CD4-positive, CD25-positive, alpha-beta regulatory T cell (primary cell): ENCODE measurements around the gene FGD5. TPM values are rescaled to one million over a fixed set of nuclear protein-coding genes. Genes with fewer than 3 reads are reported as not detected.

Experiments
- ATAC-seq, 2 donors: fragments of 150-1000 bp; cut with Tn5 transposase; one replicate each; pipeline ENCODE4 v1.10.0; 2021; ENCODE audit warnings: low read depth in 2 of 2, moderate number of reproducible peaks in 2 of 2, moderate library complexity in 1 of 2
- DNase-seq, 3 donors: peaks; one replicate each; pipeline versions ENCODE4 v3.0.0 to v3.0.0-alpha.2; 2012 to 2022; ENCODE audit warnings: mixed read lengths in 1 of 3
- H3K27ac ChIP-seq: one replicate; pipeline ENCODE4 v1.7.0; 2013; ENCODE audit warnings: mild to moderate bottlenecking, low read length; ENCODE audit not compliant: insufficient read depth, poor library complexity, severe bottlenecking
- H3K27me3 ChIP-seq: one replicate; pipeline ENCODE4 v1.7.0; 2013; ENCODE audit warnings: low read length; ENCODE audit not compliant: control insufficient read depth, insufficient read depth
- H3K36me3 ChIP-seq: one replicate; pipeline ENCODE4 v1.7.0; 2013; ENCODE audit warnings: mild to moderate bottlenecking, low read length, moderate library complexity; ENCODE audit not compliant: control insufficient read depth, insufficient read depth
- H3K4me1 ChIP-seq: 2 replicates; pipeline ENCODE4 v1.7.0; 2013; ENCODE audit warnings: mild to moderate bottlenecking, low read length; ENCODE audit not compliant: insufficient read depth, control insufficient read depth, poor library complexity, severe bottlenecking
- H3K4me3 ChIP-seq: one replicate; pipeline ENCODE4 v1.7.0; 2013; ENCODE audit warnings: low read depth, mild to moderate bottlenecking, low read length, moderate library complexity
- H3K9me3 ChIP-seq, 2 experiments: 1 replicate in 1 of 2; 2 replicates in 1 of 2; pipeline ENCODE4 v1.7.0; 2013; ENCODE audit warnings: low read length in 2 of 2, mild to moderate bottlenecking in 1 of 2, moderate library complexity in 1 of 2; ENCODE audit not compliant: control insufficient read depth in 2 of 2
- H3K27ac Mint-ChIP-seq, 3 donors: one replicate each; pipeline ENCODE4 v1.8.0; 2020 to 2022; ENCODE audit warnings: mild to moderate bottlenecking in 3 of 3, mixed read lengths in 3 of 3, moderate library complexity in 2 of 3
- H3K27me3 Mint-ChIP-seq: one replicate; pipeline ENCODE4 v1.8.0; 2022; ENCODE audit warnings: mild to moderate bottlenecking, mixed read lengths
- H3K36me3 Mint-ChIP-seq: one replicate; pipeline ENCODE4 v1.8.0; 2020; ENCODE audit warnings: mixed read lengths
- H3K4me1 Mint-ChIP-seq, 4 donors: one replicate each; pipeline ENCODE4 v1.8.0; 2020 to 2022; ENCODE audit warnings: mixed read lengths in 4 of 4, mild to moderate bottlenecking in 1 of 4
- H3K4me3 Mint-ChIP-seq, 4 donors: one replicate each; pipeline ENCODE4 v1.8.0; 2020 to 2022; ENCODE audit warnings: mild to moderate bottlenecking in 4 of 4, mixed read lengths in 4 of 4, moderate library complexity in 3 of 4
- H3K9me3 Mint-ChIP-seq, 7 donors: one replicate each; pipeline ENCODE4 v1.8.0; 2020 to 2022; ENCODE audit warnings: mixed read lengths in 7 of 7, mild to moderate bottlenecking in 3 of 7, moderate library complexity in 2 of 7
- polyA plus RNA-seq, 4 donors: library from polyadenylated mRNA; unstranded; fragments of 300-500 nt; fragmentation: Illumina TruSeq; gene quantifications; one replicate each; pipeline ENCODE4 v1.2.3, GENCODE V29; 2021
- total RNA-seq: library from RNA; stranded (reverse); gene quantifications from one replicate; pipeline ENCODE4 v1.2.3, GENCODE V29; 2022

The FGD5 gene
- total and polyA plus RNA-seq, 5 donors from 2014 or later, result 0.13 to 0.79 TPM; not detected in 3

DNA sequence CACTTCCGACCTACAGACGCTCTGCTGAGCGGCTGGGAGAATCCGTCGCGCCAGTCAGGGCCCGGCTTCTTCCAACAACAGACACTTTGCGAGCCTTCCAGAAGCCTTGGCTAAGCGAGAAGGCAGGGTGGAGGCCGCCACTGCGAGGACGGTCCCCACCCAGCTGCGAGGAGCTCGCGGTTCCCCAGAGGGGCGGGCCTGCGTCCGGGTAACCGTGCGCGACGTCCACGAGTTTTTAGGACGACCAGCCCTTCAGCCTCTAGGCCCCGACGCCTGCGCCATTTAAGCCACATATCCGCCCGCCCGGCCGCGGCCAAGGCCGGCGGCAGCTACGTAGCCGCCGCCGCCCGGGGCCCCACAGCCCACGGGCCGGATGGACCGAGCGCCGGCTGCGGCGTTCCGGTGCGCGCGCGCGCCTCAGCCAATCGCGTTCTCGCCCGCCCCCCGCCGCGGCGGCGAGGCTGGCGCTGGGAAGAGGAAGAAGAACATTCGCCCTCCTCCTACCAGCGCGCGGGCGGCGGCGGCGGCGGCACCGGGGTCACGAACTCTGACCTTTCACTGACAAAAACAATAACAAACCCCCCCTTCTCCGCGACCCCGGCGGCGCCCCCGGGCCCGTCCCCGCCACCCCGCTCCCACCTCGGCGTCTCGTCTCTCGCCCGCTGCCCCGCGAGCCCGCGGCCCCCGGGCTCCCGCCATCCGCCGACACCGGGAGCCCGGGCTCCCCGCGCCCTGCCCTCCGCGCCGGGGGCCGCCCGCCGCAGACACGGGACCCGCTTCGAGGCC is 128.5 kb downstream of the FGD5 start, which contains the start of gene NR2C2:
Gene NR2C2 (plus strand): TSS at position 484 of the 786 bp plus-strand sequence. CDS start 56,332 bp downstream, outside the sequence.
- peaks cover 14% of the 10 kb centered on the region for H3K36me3 Mint-ChIP-seq
- peaks cover 26 to 67% (median 45%) of the 10 kb centered on the region in 4 donors for H3K4me1 Mint-ChIP-seq
- peak within 1 kb of the TSS; percentile 100 for H3K27ac Mint-ChIP-seq

DNA sequence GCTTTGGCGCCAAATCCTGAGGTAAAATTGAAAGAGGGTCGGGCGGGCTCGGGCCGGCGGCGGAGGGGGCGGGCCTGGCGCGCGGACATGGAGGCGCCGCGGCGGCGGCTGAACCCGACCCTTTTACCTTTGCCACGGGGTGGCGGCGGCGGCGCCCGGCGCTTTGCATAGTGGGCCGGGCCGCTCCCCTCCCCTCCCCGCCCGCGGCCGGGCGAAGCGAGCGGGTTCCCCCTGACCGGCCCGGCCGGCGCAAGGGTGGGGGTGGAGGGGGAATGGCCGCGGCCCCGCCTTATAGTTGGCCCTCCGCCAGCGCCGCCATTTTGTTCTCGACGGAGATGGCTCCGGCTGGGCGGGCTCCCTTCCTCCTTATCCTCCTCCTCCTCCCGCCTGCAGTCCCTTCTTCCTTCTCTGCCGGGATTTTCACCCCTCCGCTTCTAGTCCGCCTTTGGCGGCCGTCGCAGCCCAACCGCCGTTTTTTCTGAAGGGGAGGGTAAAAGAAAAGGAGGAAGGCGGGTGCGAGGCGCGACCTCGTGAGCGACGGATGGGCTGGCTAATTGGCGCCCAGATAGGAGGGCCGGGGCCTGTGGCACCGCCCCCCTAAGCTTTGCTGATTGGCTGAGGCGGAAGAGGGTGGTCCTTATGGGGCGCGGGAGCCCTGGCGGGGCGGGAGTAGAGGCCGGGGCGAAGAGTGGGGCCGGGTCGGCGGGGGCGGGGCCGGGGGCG is 129.3 kb downstream of the FGD5 start:
- Histone ChIP-seq H3K27ac (peak overlapping the region; percentile 97), H3K36me3 (peaks cover 21% of the 10 kb centered on the region), H3K9me3 (no peaks in the 10 kb centered on the region), H3K4me3 (peak overlapping the region; percentile 66), H3K4me1 (peaks cover 34% of the 10 kb centered on the region), H3K27me3 (no peaks in the 10 kb centered on the region)
- H3K9me3 Mint-ChIP-seq, result no peaks in the 10 kb centered on the region
- peaks cover 19% of the 10 kb centered on the region for H3K36me3 Mint-ChIP-seq
- H3K4me1 Mint-ChIP-seq, result peaks cover 31 to 72% (median 47%) of the 10 kb centered on the region in 4 donors
- peak; percentile 91 to 93 for ATAC-seq
- peak overlapping the region; percentile 91 to 100 (median 99) for H3K4me3 Mint-ChIP-seq
- peak; percentile 95 to 97 (median 96) for DNase-seq
- peaks cover 4% of the 10 kb centered on the region for H3K27me3 Mint-ChIP-seq
- peak overlapping the region; percentile 100 for H3K27ac Mint-ChIP-seq

More for the DNA sequence above, 128.5 kb downstream of the FGD5 start, which contains the start of gene NR2C2:
- H3K36me3 ChIP-seq, result peaks cover 24% of the 10 kb centered on the region
- peak; percentile 68 for ATAC-seq
- no peaks in the 10 kb centered on the region for H3K9me3 ChIP-seq
- no peaks in the 10 kb centered on the region for H3K9me3 Mint-ChIP-seq
- H3K4me3 Mint-ChIP-seq, result peak within 1 kb of the TSS; percentile 91 to 100 (median 99)
- peak within 1 kb of the TSS; percentile 97 for H3K27ac ChIP-seq
- peaks cover 4% of the 10 kb centered on the region for H3K27me3 Mint-ChIP-seq
- peak within 1 kb of the TSS; percentile 89 for H3K4me3 ChIP-seq
- H3K4me1 ChIP-seq, result peaks cover 31% of the 10 kb centered on the region
- peak; percentile 85 to 91 (median 90) for DNase-seq
- H3K27me3 ChIP-seq, result no peaks in the 10 kb centered on the region

- H3K9me3 Mint-ChIP-seq, result no peaks in the 10 kb centered on the region
These were observed 129.9 kb downstream of the FGD5 start for GRCh38 chr3:14948609-14949038.

DNA sequence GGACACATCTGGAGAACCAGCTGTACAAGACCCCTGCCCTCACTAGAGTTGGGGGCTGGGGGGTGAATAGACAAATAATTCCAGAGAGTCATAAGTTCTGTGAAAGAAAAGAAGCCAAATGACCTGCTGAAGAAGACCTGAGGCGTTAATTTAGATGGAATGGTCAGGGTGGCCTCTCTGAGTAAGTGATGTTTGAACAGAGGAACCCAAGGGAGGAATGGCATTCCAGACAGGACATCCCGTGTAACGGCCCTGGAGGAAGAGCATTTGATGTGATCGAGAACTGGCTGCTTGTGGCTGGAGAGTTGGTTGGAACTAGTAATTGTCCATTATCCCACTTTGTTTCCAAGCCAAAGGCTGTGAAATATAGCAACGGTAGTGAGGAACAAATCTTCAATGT is 130.4 kb downstream of the FGD5 start:
- Mint-ChIP-seq H3K4me3 (peak overlapping the region; percentile 91 to 100 (median 99)), H3K9me3 (no peaks in the 10 kb centered on the region), H3K4me1 (peaks cover 25 to 69% (median 41%) of the 10 kb centered on the region in 4 donors), H3K36me3 (peaks cover 15% of the 10 kb centered on the region), H3K27ac (peak overlapping the region; percentile 56 to 100 (median 100)), H3K27me3 (peaks cover 4% of the 10 kb centered on the region)
- ATAC-seq (no peak), DNase-seq (no peak)
- H3K9me3 ChIP-seq, result no peaks in the 10 kb centered on the region
- peaks cover 11% of the 10 kb centered on the region for H3K36me3 ChIP-seq
- no peaks in the 10 kb centered on the region for H3K27me3 ChIP-seq
- H3K4me3 ChIP-seq, result peak overlapping the region; percentile 89
- peak overlapping the region; percentile 18 for H3K27ac ChIP-seq
- H3K4me1 ChIP-seq, result peaks cover 34% of the 10 kb centered on the region

More at GRCh38 chr3:14948609-14949038, 129.9 kb downstream of the FGD5 start:
- DNase-seq, result no peak
- H3K4me1 ChIP-seq, result peaks cover 34% of the 10 kb centered on the region
- no peaks in the 10 kb centered on the region for H3K27me3 ChIP-seq
- no peak for ATAC-seq
- Mint-ChIP-seq H3K27ac (peak overlapping the region; percentile 48 to 100 (median 100)), H3K4me1 (peaks cover 30 to 71% (median 44%) of the 10 kb centered on the region in 4 donors), H3K27me3 (peaks cover 4% of the 10 kb centered on the region), H3K4me3 (peak overlapping the region; percentile 91 to 100 (median 99)), H3K36me3 (peaks cover 19% of the 10 kb centered on the region)
- peak overlapping the region; percentile 97 for H3K27ac ChIP-seq
- H3K9me3 ChIP-seq, result no peaks in the 10 kb centered on the region
- peak overlapping the region; percentile 89 for H3K4me3 ChIP-seq
- peaks cover 16% of the 10 kb centered on the region for H3K36me3 ChIP-seq

DNA sequence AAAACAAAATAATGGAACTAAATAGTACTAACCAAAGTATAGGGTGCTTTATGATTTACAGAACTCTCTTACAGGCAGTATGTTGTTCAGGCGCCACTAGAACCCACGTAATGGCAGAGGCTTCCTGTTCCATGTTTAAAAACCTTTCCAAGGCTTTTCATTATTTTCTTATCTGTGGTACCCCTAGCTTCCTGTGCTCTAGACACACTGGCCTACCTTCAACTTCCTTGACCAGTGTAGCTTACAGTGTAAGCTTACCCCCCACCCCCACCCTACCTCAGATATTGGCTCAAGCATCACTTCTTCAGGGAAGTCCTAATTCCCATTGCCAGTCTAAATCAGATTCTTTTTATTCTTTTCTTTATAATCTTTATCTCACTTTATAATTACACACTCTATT is 131.5 kb downstream of the FGD5 start:
- ATAC-seq, result no peak
- H3K27ac Mint-ChIP-seq, result no peak overlapping the region
- no peaks in the 10 kb centered on the region for H3K9me3 Mint-ChIP-seq
- Histone ChIP-seq H3K4me3 (no peak overlapping the region), H3K27ac (no peak overlapping the region), H3K36me3 (peaks cover 3% of the 10 kb centered on the region), H3K27me3 (no peaks in the 10 kb centered on the region), H3K9me3 (no peaks in the 10 kb centered on the region), H3K4me1 (peaks cover 34% of the 10 kb centered on the region)
- H3K36me3 Mint-ChIP-seq, result peaks cover 14% of the 10 kb centered on the region
- peak overlapping the region in 3 of 4 donors; percentile 21 to 74 (median 23) for H3K4me3 Mint-ChIP-seq
- H3K4me1 Mint-ChIP-seq, result peaks cover 24 to 73% (median 45%) of the 10 kb centered on the region in 4 donors
- H3K27me3 Mint-ChIP-seq, result peaks cover 4% of the 10 kb centered on the region
- DNase-seq, result no peak

DNA sequence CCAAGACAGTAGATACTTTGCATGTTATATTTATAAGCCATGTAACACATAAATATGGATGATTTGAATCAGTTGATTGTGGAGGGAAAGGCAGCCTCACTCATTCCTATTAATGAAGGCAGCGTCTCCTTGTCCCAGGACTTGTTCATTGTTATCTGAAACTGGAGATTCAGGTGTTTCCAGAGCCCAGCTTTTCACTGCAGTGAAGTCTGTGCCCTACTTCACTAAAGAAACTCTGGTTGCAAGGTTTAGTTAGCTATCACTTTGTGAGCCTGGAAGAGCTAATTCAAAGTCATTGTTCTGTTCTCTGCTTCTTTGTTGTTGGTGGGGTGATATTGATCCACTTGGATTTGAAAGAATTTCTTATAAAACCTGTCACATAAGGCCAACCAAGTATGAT is 138.4 kb downstream of the FGD5 start:
- Mint-ChIP-seq H3K4me3 (peak overlapping the region in 1 of 4 donors; percentile 46), H3K36me3 (peaks cover 12% of the 10 kb centered on the region), H3K27me3 (no peaks in the 10 kb centered on the region), H3K4me1 (peaks cover 48 to 71% (median 54%) of the 10 kb centered on the region in 4 donors), H3K27ac (peak overlapping the region in 1 of 3 donors; percentile 23), H3K9me3 (no peaks in the 10 kb centered on the region)
- DNase-seq, result no peak
- Histone ChIP-seq H3K27ac (no peak overlapping the region), H3K9me3 (no peaks in the 10 kb centered on the region), H3K36me3 (peaks cover 7% of the 10 kb centered on the region), H3K27me3 (no peaks in the 10 kb centered on the region), H3K4me1 (peaks cover 28% of the 10 kb centered on the region), H3K4me3 (peak overlapping the region; percentile 1)
- ATAC-seq, result no peak

GRCh38 chr3:14957925-14958324 is 139.2 kb downstream of the FGD5 start:
- H3K4me3 ChIP-seq, result peak overlapping the region; percentile 1
- Mint-ChIP-seq H3K27ac (peak overlapping the region; percentile 23 to 88 (median 70)), H3K27me3 (no peaks in the 10 kb centered on the region), H3K4me1 (peaks cover 46 to 66% (median 50%) of the 10 kb centered on the region in 4 donors), H3K9me3 (no peaks in the 10 kb centered on the region), H3K4me3 (peak overlapping the region in 3 of 4 donors; percentile 0 to 53 (median 46)), H3K36me3 (peaks cover 12% of the 10 kb centered on the region)
- H3K27me3 ChIP-seq, result no peaks in the 10 kb centered on the region
- peaks cover 7% of the 10 kb centered on the region for H3K36me3 ChIP-seq
- H3K4me1 ChIP-seq, result peaks cover 25% of the 10 kb centered on the region
- DNase-seq (peak in 1 of 3 donors; percentile 6), ATAC-seq (no peak)
- H3K27ac ChIP-seq, result no peak overlapping the region
- no peaks in the 10 kb centered on the region for H3K9me3 ChIP-seq
